Bronchial epithelial cell (primary cell): ENCODE measurements around the gene ZNF559. TPM values are rescaled to one million over a fixed set of nuclear protein-coding genes. Genes with fewer than 3 reads are reported as not detected.
"Not testable (repeated sequence)": the region's sequence is repeated elsewhere in the genome, so short reads cannot be mapped to it uniquely, and the experiment has no call there.

ENCODE experiments used
- DNase-seq: peaks from one replicate; pipeline ENCODE4 v3.0.0-alpha.2; 2010; ENCODE audit warnings: low read depth
- FAIRE-seq: peaks from 2 replicates; lab custom pipeline; 2011; peaks lifted over from hg19 to GRCh38; lab: Jason Lieb, UNC
- H3K27me3 ChIP-seq: 2 replicates; pipeline ENCODE4 v1.5.1; 2011; ENCODE audit warnings: low read length; ENCODE audit not compliant: control insufficient read depth, insufficient read depth
- H3K36me3 ChIP-seq: 2 replicates; pipeline ENCODE4 v1.5.1; 2011; ENCODE audit warnings: low read length; ENCODE audit not compliant: control insufficient read depth, insufficient read depth
- H3K4me3 ChIP-seq: 2 replicates; pipeline ENCODE4 v1.5.1; 2011; ENCODE audit warnings: mild to moderate bottlenecking, low read depth, low read length, control low read depth
- total RNA-seq: library from RNA; depleted of rRNA; stranded (reverse); fragments of >200 nt; gene quantifications from 2 replicates; pipeline ENCODE4 v1.2.1, GENCODE V29; 2014
- TF ChIP-seq, protein P1 (sequence below): IDR thresholded peaks from 2 replicates; pipeline ENCODE4 v1.5.1; 2011; ENCODE audit warnings: mild to moderate bottlenecking, moderate library complexity, low read length, control low read depth, inconsistent platforms; ENCODE audit not compliant: insufficient read depth, severe bottlenecking

ZNF559 gene
- total RNA-seq, 1 donor from 2014 or later, result 12.1 TPM

DNA sequence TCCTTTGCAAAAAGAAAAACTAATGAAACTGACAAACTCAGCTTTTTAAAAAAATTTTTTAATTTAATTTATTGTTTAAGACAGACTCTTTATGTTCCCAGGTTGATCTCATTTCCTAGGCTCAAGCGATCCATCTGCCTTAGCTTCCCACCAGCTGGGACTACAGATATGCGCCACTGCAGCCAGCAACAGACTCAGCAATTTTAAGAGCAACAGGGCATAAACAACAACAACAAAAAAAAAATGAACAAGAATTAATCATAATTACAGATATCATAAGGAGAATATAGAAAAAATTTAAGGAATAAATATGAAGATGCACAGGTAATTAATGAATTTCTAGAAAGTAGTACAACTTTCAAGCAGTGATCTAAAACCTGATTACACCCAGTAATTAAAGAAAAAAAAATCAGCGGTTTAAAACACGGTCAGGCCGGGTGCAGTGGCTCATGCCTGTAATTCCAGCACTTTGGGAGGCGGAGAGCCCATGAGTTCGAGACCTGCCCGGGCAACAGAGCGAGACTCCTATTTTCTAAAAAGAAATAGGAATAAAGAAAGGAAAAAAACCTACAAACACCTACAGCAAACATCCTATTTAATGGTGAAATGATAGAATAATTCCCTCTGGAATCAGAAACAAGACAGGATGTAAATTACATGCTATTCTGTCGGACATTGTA, 15.7 kb upstream of the ZNF559 start:
- TF ChIP-seq, protein P1, sequence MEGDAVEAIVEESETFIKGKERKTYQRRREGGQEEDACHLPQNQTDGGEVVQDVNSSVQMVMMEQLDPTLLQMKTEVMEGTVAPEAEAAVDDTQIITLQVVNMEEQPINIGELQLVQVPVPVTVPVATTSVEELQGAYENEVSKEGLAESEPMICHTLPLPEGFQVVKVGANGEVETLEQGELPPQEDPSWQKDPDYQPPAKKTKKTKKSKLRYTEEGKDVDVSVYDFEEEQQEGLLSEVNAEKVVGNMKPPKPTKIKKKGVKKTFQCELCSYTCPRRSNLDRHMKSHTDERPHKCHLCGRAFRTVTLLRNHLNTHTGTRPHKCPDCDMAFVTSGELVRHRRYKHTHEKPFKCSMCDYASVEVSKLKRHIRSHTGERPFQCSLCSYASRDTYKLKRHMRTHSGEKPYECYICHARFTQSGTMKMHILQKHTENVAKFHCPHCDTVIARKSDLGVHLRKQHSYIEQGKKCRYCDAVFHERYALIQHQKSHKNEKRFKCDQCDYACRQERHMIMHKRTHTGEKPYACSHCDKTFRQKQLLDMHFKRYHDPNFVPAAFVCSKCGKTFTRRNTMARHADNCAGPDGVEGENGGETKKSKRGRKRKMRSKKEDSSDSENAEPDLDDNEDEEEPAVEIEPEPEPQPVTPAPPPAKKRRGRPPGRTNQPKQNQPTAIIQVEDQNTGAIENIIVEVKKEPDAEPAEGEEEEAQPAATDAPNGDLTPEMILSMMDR, result no peak
- Histone ChIP-seq H3K27me3 (no peaks in the 10 kb centered on the region), H3K4me3 (peak overlapping the region; percentile 53), H3K36me3 (peaks cover 2% of the 10 kb centered on the region)
- DNase-seq, result no peak
- no peak for FAIRE-seq

DNA sequence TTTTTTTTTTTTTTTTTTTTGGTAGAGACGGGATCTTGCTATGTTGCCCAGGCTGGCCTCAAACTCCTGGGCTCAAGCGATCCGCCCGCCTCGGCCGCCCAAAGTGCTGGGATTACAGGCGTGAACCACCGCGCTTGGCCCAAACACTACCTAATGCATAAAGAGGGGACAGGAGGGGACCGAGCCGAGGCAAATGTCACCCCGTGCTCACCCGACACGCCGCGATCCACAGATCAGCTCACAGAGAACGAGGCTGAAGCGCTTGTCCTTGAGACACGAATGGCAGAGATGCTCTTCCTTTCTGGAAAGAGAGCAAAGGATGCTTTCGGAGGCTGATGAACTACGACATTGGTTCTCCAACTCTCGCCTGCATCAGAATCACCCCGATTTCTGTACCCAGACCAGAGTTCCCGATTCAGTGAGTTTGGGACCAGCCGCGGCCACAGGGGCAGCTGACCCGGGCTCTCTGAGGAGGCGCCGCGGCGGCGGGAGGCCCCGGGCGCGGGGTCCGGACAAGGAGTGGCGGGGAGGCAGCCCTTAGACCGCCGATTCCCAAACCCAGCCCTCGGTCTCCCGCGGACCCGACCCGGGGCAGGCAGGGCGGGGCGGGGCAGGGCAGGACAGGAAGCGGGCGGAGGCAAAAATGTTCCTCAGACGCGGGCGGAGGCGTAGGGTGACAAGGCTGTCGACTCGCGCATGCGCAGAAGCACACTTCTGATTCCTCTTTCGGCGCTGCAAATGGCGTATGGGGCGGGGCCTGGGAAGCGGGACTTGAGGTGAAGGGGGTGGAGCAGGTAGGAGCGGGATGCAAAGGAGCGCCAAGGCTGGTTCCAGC, 14.6 kb upstream of the ZNF559 start, which contains the start of gene ZNF699:
TSS of gene ZNF699 (minus strand) at position 700 of the 835 bp plus-strand sequence. CDS start 4,719 bp downstream, outside the sequence.
- Histone ChIP-seq H3K27me3 (no peaks in the 10 kb centered on the region), H3K4me3 (peak within 1 kb of the TSS; percentile 53), H3K36me3 (no peaks in the 10 kb centered on the region)
- TF ChIP-seq, protein P1, result no peak
- DNase-seq, result peak; percentile 93
- no peak for FAIRE-seq

DNA sequence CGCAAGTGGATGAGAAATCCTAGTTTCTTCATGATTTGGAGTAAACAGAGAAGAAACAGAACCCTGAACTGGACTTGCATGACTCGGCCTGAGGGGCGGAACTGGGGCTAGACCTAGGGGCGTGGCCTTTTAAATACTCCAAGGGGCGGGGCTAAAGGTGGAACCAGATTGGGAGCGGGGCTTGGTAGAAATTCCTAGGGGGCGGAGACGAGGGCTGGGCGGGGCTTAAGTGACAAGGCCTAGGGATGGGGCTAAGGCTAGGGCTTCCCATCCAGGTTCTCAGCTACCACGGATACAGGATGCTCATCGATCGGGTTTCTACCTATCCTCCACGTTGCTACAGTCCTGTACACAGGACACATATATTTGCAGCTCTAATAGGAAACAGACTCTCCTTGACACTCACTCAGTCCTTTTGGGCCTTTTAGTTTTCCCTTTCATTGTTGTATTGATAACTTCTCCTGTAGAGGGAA, 14.0 kb upstream of the ZNF559 start:
- Histone ChIP-seq H3K4me3 (peak overlapping the region; percentile 53), H3K27me3 (no peaks in the 10 kb centered on the region), H3K36me3 (no peaks in the 10 kb centered on the region)
- TF ChIP-seq, protein P1, result no peak
- DNase-seq (no peak), FAIRE-seq (no peak)

DNA sequence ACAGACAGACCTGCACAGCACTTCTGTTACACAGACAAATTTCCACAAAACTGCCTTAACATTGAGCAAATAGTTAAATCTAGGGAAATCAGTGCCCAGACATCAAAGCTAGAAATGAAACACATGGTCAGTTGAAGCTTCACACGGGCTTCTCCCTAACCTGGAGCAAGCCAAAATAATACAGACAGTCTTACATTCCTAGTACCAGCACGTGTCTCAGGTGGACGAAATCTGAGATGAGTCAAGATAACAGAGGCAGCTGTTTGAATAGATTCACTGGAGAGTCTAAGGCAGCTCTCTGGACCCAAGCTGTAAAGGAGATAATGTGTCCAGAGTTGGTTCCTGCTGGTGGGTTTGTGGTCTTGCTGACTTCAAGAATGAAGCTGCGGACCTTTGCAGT, 10.2 kb upstream of the ZNF559 start:
- TF ChIP-seq, protein P1, result no peak
- no peak for DNase-seq
- H3K4me3 ChIP-seq, result no peak overlapping the region
- FAIRE-seq, result no peak
- H3K36me3 ChIP-seq, result no peaks in the 10 kb centered on the region
- no peaks in the 10 kb centered on the region for H3K27me3 ChIP-seq

DNA sequence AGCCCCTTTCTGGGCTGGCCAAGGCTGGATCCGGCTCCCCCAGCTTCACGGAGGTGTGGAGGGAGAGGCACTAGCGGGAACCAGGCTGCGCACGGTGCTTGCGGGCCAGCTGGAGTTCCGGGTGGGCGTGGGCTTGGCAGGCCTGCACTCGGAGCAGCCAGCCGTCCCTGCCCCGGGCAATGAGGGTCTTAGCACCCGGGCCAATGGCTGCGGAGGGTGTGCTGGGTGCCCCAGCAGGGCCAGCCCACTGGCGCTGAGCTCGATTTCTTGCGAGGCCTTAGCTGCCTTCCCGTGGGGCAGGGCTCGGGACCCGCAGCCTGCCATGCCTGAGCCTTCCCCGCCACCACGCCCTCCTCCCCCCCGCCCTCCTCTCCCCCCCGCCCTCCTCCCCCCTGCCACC, 2.6 kb upstream of the ZNF559 start:
- Histone ChIP-seq H3K36me3 (no peaks in the 10 kb centered on the region), H3K27me3 (no peaks in the 10 kb centered on the region), H3K4me3 (no peak overlapping the region)
- DNase-seq, result no peak
- FAIRE-seq, result no peak
- TF ChIP-seq, protein P1, result no peak

DNA sequence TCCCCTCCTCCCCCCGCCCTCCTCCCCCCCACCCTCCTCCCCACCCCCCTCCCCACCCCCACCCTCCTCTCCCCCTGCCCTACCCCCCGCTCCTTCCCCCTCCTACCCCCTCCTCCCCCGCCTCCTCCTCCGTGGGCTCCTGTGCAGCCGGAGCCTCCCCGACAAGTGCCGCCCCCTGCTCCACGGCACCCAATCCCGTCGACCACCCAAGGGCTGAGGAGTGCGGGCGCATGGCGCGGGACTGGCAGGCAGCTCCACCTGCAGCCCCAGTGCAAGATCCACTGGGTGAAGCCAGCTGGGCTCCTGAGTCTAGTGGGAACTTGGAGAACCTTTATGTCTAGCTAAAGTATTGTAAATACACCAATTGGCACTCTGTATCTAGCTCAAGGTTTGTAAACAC, 2.2 kb upstream of the ZNF559 start:
- not testable (repeated sequence) for DNase-seq, H3K4me3 ChIP-seq, H3K27me3 ChIP-seq

DNA sequence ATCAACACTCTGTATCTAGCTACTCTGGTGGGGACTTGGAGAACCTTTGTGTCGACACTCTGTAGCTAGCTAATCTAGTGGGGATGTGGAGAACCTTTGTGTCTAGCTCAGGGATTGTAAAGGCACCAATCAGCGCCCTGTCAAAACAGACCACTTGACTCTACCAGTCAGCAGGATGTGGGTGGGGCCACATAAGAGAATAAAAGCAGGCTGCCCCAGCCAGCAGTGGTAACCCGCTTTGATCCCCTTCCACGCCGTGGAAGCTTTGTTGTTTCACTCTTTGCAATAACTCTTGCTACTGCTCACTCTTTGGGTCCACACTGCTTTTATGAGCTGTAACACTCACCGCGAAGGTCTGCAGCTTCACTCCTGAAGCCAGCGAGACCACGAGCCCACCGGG, 1.8 kb upstream of the ZNF559 start:
- not testable (repeated sequence) for H3K4me3 ChIP-seq, H3K36me3 ChIP-seq, DNase-seq, H3K27me3 ChIP-seq, FAIRE-seq

More for the DNA sequence above, 2.2 kb upstream of the ZNF559 start:
- not testable (repeated sequence) for H3K36me3 ChIP-seq, FAIRE-seq
